H1 (cell line): Measurements from ENCODE around the gene EXOC2. TPM values are rescaled to one million over a fixed set of nuclear protein-coding genes. Genes with fewer than 3 reads are reported as not detected.

Source experiments
- CTCF ChIA-PET: fragments of 300-600 bp; sonication (Branson Sonifier 250); formaldehyde crosslinking; loops from one replicate; lab custom pipeline; 2021; ENCODE audit not compliant: partially characterized antibody; lab: Charles Lee
- POLR2A ChIA-PET: fragments of 300-600 bp; sonication (Branson Sonifier 250); formaldehyde crosslinking; loops from one replicate; lab custom pipeline; 2021; ENCODE audit warnings: inconsistent platforms; ENCODE audit not compliant: partially characterized antibody; lab: Charles Lee
- DNase-seq, 2 experiments: peaks; one replicate each; pipeline versions ENCODE4 v3.0.0 to v3.0.0-alpha.2; 2010 to 2022; ENCODE audit warnings: low spot score in 2 of 2, low read depth in 1 of 2, mixed read lengths in 1 of 2
- FAIRE-seq: peaks from 2 replicates; lab custom pipeline; 2011; peaks lifted over from hg19 to GRCh38; lab: Jason Lieb, UNC
- H2AFZ ChIP-seq: 2 replicates; pipeline ENCODE4 v1.8.1; 2012; ENCODE audit warnings: low read length, inconsistent platforms
- H2AK5ac ChIP-seq: 2 replicates; pipeline ENCODE4 v1.6.1; 2013; ENCODE audit warnings: low read depth, low read length
- H2BK120ac ChIP-seq: replicated peaks from 2 replicates; pipeline ENCODE3; 2013; ENCODE audit warnings: low read depth, low read length, inconsistent platforms
- H2BK12ac ChIP-seq: 2 replicates; pipeline ENCODE4 v1.6.1; 2013; ENCODE audit warnings: low read depth, low read length
- H2BK15ac ChIP-seq: 2 replicates; pipeline ENCODE4 v1.6.1; 2013; ENCODE audit warnings: low read length
- H2BK20ac ChIP-seq: 2 replicates; pipeline ENCODE4 v1.6.1; 2013; ENCODE audit warnings: low read length
- H2BK5ac ChIP-seq: 2 replicates; pipeline ENCODE4 v1.6.1; 2013; ENCODE audit warnings: low read depth, low read length
- H3K14ac ChIP-seq: 2 replicates; pipeline ENCODE4 v1.6.1; 2013; ENCODE audit warnings: inconsistent platforms; ENCODE audit not compliant: insufficient read length
- H3K18ac ChIP-seq: 2 replicates; pipeline ENCODE4 v1.6.1; 2013; ENCODE audit warnings: low read length; ENCODE audit errors: extremely low read depth
- H3K23ac ChIP-seq: 2 replicates; pipeline ENCODE4 v1.6.1; 2013; ENCODE audit warnings: inconsistent platforms; ENCODE audit not compliant: insufficient read length
- H3K23me2 ChIP-seq: 2 replicates; pipeline ENCODE4 v1.6.1; 2013; ENCODE audit warnings: low read depth, low read length
- H3K27ac ChIP-seq: 2 replicates; pipeline ENCODE4 v1.6.1; 2011; ENCODE audit warnings: low read depth, low read length, inconsistent platforms
- H3K27me3 ChIP-seq, 4 experiments: replicated peaks in 1 of 4; 1 replicate in 1 of 4; 2 replicates in 3 of 4; pipeline versions ENCODE4 v1.6.1 to v1.8.1; 2011 to 2013; ENCODE audit warnings: low read length in 3 of 4, mild to moderate bottlenecking in 3 of 4, inconsistent platforms in 2 of 4, mixed read lengths in 2 of 4, moderate library complexity in 1 of 4; ENCODE audit not compliant: control insufficient read depth in 3 of 4, insufficient read depth in 3 of 4; ENCODE audit errors: extremely low read depth in 1 of 4
- H3K36me3 ChIP-seq, 4 experiments: 2 replicates each; pipeline versions ENCODE4 v1.6.1 to v1.8.1; 2011 to 2013; ENCODE audit warnings: mild to moderate bottlenecking in 4 of 4, low read length in 3 of 4, moderate library complexity in 2 of 4, control low read depth in 1 of 4, inconsistent platforms in 1 of 4; ENCODE audit not compliant: insufficient read depth in 4 of 4, control insufficient read depth in 2 of 4
- H3K4ac ChIP-seq: replicated peaks from 2 replicates; pipeline ENCODE3; 2013; ENCODE audit warnings: low read length, low read depth, mixed read lengths, inconsistent platforms; ENCODE audit not compliant: insufficient read length
- H3K4me1 ChIP-seq, 4 experiments: replicated peaks in 1 of 4; 1 replicate in 1 of 4; 2 replicates in 3 of 4; pipeline versions ENCODE4 v1.6.1 to v1.8.1; 2011 to 2013; ENCODE audit warnings: low read length in 3 of 4, inconsistent platforms in 2 of 4, mixed read lengths in 1 of 4; ENCODE audit not compliant: insufficient read depth in 4 of 4, control insufficient read depth in 3 of 4
- H3K4me2 ChIP-seq, 2 experiments: 2 replicates each; pipeline versions ENCODE4 v1.6.1 to v1.8.1; 2011 to 2013; ENCODE audit warnings: low read depth in 2 of 2, low read length in 2 of 2, control low read depth in 1 of 2, inconsistent platforms in 1 of 2, mild to moderate bottlenecking in 1 of 2; ENCODE audit not compliant: insufficient read depth in 1 of 2
- H3K4me3 ChIP-seq, 4 experiments: fragments of 200-600, 300-600 bp in 1 of 4; sonication (generic), shearing (Covaris generic), sonication (Bioruptor Twin) in 1 of 4; 2 replicates each; pipeline versions ENCODE4 v1.5.1 to v1.8.1; 2011 to 2016; ENCODE audit warnings: low read length in 4 of 4, low read depth in 3 of 4, control low read depth in 2 of 4, inconsistent platforms in 2 of 4, mild to moderate bottlenecking in 2 of 4, mixed read lengths in 1 of 4, moderate library complexity in 1 of 4; ENCODE audit not compliant: insufficient read depth in 2 of 4; ENCODE audit errors: extremely low read depth in 1 of 4
- H3K56ac ChIP-seq: replicated peaks from 2 replicates; pipeline ENCODE3; 2013; ENCODE audit warnings: low read depth, mild to moderate bottlenecking, mixed read lengths, low read length, inconsistent platforms; ENCODE audit not compliant: insufficient read length
- H3K79me1 ChIP-seq: 2 replicates; pipeline ENCODE4 v1.6.1; 2013; ENCODE audit warnings: low read depth, low read length, control low read depth
- H3K79me2 ChIP-seq, 2 experiments: 2 replicates each; pipeline versions ENCODE4 v1.6.1 to v1.8.1; 2012 to 2013; ENCODE audit warnings: low read length in 2 of 2, mild to moderate bottlenecking in 2 of 2, inconsistent platforms in 1 of 2; ENCODE audit not compliant: insufficient read depth in 2 of 2, control insufficient read depth in 1 of 2
- H3K9ac ChIP-seq, 4 experiments: replicated peaks in 1 of 4; 1 replicate in 1 of 4; 2 replicates in 3 of 4; pipeline versions ENCODE4 v1.6.1 to v1.8.1; 2011 to 2013; ENCODE audit warnings: low read depth in 3 of 4, low read length in 3 of 4, control low read depth in 2 of 4, mild to moderate bottlenecking in 2 of 4, moderate library complexity in 2 of 4, inconsistent platforms in 1 of 4; ENCODE audit errors: extremely low read depth in 1 of 4
- H3K9me3 ChIP-seq, 2 experiments: 2 replicates each; pipeline versions ENCODE4 v1.6.1 to v1.8.1; 2012 to 2013; ENCODE audit warnings: mild to moderate bottlenecking in 2 of 2, moderate library complexity in 2 of 2, control low read depth in 1 of 2, inconsistent platforms in 1 of 2, low read depth in 1 of 2, low read length in 1 of 2, mixed read lengths in 1 of 2; ENCODE audit not compliant: insufficient read depth in 2 of 2
- H4K20me1 ChIP-seq, 2 experiments: replicated peaks in 1 of 2; 2 replicates each; pipeline versions ENCODE3 to v1.8.1; 2011 to 2013; ENCODE audit warnings: inconsistent platforms in 2 of 2, low read length in 2 of 2, mild to moderate bottlenecking in 1 of 2; ENCODE audit not compliant: insufficient read depth in 2 of 2, control insufficient read depth in 1 of 2
- H4K5ac ChIP-seq: 2 replicates; pipeline ENCODE4 v1.6.1; 2013; ENCODE audit warnings: low read length, low read depth, mixed read lengths, inconsistent platforms; ENCODE audit not compliant: insufficient read length
- H4K8ac ChIP-seq: 2 replicates; pipeline ENCODE4 v1.8.0; 2013; ENCODE audit warnings: mild to moderate bottlenecking, moderate library complexity, low read length, inconsistent platforms; ENCODE audit not compliant: insufficient read depth; ENCODE audit errors: extremely low read depth
- H4K91ac ChIP-seq: replicated peaks from 2 replicates; pipeline ENCODE3; 2013; ENCODE audit warnings: low read length, mixed read lengths, inconsistent platforms; ENCODE audit not compliant: insufficient read length
- BACH1 ChIP-seq: IDR thresholded peaks from 2 replicates; pipeline ENCODE4 v1.6.1; 2012; ENCODE audit warnings: low read length, improper control_type of control experiment
- CBX5 ChIP-seq: fragments of 300-800, 300-1000 bp; sonication (generic); IDR thresholded peaks from 2 replicates; pipeline ENCODE4 v1.7.1; 2016; ENCODE audit warnings: antibody characterized with exemption, low read length, low read depth
- CTBP2 ChIP-seq: IDR thresholded peaks from 2 replicates; pipeline ENCODE4 v1.7.0; 2011; ENCODE audit warnings: borderline replicate concordance, mild to moderate bottlenecking, moderate library complexity, mixed read lengths, low read length; ENCODE audit not compliant: insufficient read depth, insufficient read length
- EP300 ChIP-seq, 2 experiments: IDR thresholded peaks; 1 replicate in 1 of 2; 2 replicates in 1 of 2; pipeline ENCODE4 v1.6.1; 2011 to 2012; ENCODE audit warnings: low read depth in 2 of 2, low read length in 2 of 2, mild to moderate bottlenecking in 2 of 2, borderline replicate concordance in 1 of 2, inconsistent platforms in 1 of 2, moderate library complexity in 1 of 2
- NANOG ChIP-seq: IDR thresholded peaks from 2 replicates; pipeline ENCODE4 v1.6.1; 2011; ENCODE audit warnings: low read length, low read depth, mild to moderate bottlenecking, inconsistent platforms; ENCODE audit not compliant: insufficient read depth, poor library complexity, severe bottlenecking
- RAD21 ChIP-seq, 2 experiments: IDR thresholded peaks in 1 of 2; conservative IDR thresholded peaks in 1 of 2; 2 replicates each; pipeline ENCODE4 v1.6.1; 2011; ENCODE audit warnings: low read depth in 2 of 2, low read length in 2 of 2, improper control_type of control experiment in 1 of 2, inconsistent platforms in 1 of 2, mild to moderate bottlenecking in 1 of 2, moderate library complexity in 1 of 2
- SAP30 ChIP-seq: fragments of 300-600 bp; sonication (generic); IDR thresholded peaks from 2 replicates; pipeline ENCODE4 v1.7.1; 2012; ENCODE audit warnings: low read length, moderate library complexity, mild to moderate bottlenecking, inconsistent platforms; ENCODE audit not compliant: insufficient read depth, insufficient replicate concordance
- SP2 ChIP-seq: IDR thresholded peaks from 2 replicates; pipeline ENCODE4 v1.6.1; 2012; ENCODE audit warnings: mild to moderate bottlenecking, low read length, inconsistent platforms
- TAF7 ChIP-seq: optimal IDR thresholded peaks from 2 replicates; pipeline ENCODE3; 2011; ENCODE audit warnings: low read depth, mild to moderate bottlenecking, inconsistent platforms, low read length, moderate library complexity, borderline replicate concordance
- YY1 ChIP-seq: IDR thresholded peaks from 2 replicates; pipeline ENCODE4 v1.6.1; 2011; ENCODE audit warnings: low read depth, mild to moderate bottlenecking, low read length
- WGBS, 2 experiments: shearing (Covaris generic) in 1 of 2; methylation state at CpG; one replicate each; pipeline versions ENCODE4 v1.1.6 to v1.1.7; 2013 to 2015; ENCODE audit warnings: low lambda C conversion rate in 2 of 2, mixed read lengths in 2 of 2, inconsistent platforms in 1 of 2, low coverage in 1 of 2, missing lambda C conversion rate in 1 of 2; ENCODE audit not compliant: insufficient replicate concordance in 2 of 2, insufficient coverage in 1 of 2, insufficient read length in 1 of 2; ENCODE audit errors: extremely low coverage in 1 of 2, missing lambda C conversion rate in 1 of 2; 5-methylcytosine and 5-hydroxymethylcytosine counted together
- polyA plus RNA-seq, 7 experiments: library from polyadenylated mRNA; depleted of rRNA in 3 of 7; stranded (reverse) in 5 of 7; unstranded in 2 of 7; fragments of >200 nt in 5 of 7; fragments of 200-250 nt in 2 of 7; gene quantifications; 1 replicate in 5 of 7; 2 replicates in 1 of 7; 4 replicates in 1 of 7; pipeline versions ENCODE4 v1.2.1 to v1.2.3, GENCODE V29; 2011 to 2013; ENCODE audit warnings: missing spikeins in 2 of 7, mixed read lengths in 2 of 7
- total RNA-seq: library from RNA; stranded (reverse); fragmentation: NEBNext Ultra II Directional; extraction: Animal tissue kit (Norgen Biotek cat#: 25700); gene quantifications from 2 replicates; pipeline ENCODE4 v1.2.1, GENCODE V29; 2021
- TF ChIP-seq, protein P1 (sequence below): IDR thresholded peaks from 2 replicates; pipeline ENCODE4 v1.6.1; 2011; ENCODE audit warnings: low read length, improper control_type of control experiment

Gene EXOC2
- total and polyA plus RNA-seq, 2 of the 8 experiments (the other 6 are each of a cell fraction or from before 2014, with no cell fraction given) = 25.5 to 44.4 TPM

GRCh38 chr6:624979-625378 is 68.0 kb downstream of the EXOC2 start:
- H4K91ac ChIP-seq = no peak overlapping the region
- H2BK20ac ChIP-seq = peak overlapping the region; percentile 64; the same call in 1 of the 2 replicates
- H3K27me3 ChIP-seq = no peaks in the 10 kb centered on the region
- no peak overlapping the region for H2AK5ac ChIP-seq
- no peak overlapping the region for H3K23ac ChIP-seq
- no peak overlapping the region for H4K8ac ChIP-seq
- H2BK120ac ChIP-seq = no peak overlapping the region
- H3K36me3 ChIP-seq = 0 out of 8 replicates have a peak, but pooled peaks cover 0 to 3% (median 0%) of the 10 kb centered on the region in 4 experiments
- no peak overlapping the region for H3K4me2 ChIP-seq
- H2AFZ ChIP-seq = no peak overlapping the region
- no peaks in the 10 kb centered on the region for H3K9me3 ChIP-seq
- ChIA-PET POLR2A (interaction anchor here (0.6 kb wide), 1 partner anchor 9 kb away, joined by 5 read pairs; no protein-coding TSS in a partner anchor), CTCF (interaction anchor here (0.5 to 1.7 kb wide), 11 partner anchors 9 to 163 kb away, joined by 3 to 4 read pairs (median 3); no protein-coding TSS in a partner anchor)
- WGBS, 2 experiments = 87% methylated on average over 11 of the region's 11 CpGs; no CpG with 5 or more reads in 1 of the 2 experiments
- H3K14ac ChIP-seq = no peak overlapping the region
- no peak overlapping the region for H3K4me3 ChIP-seq
- FAIRE-seq (peak; percentile 36), DNase-seq (no peak)
- H2BK5ac ChIP-seq = no peak overlapping the region
- H3K27ac ChIP-seq = no peak overlapping the region
- 0 out of 7 replicates have a peak overlapping the region, but pooled peaks of 1 of the 4 experiments have one; percentile 25 for H3K9ac ChIP-seq
- no peak overlapping the region for H4K5ac ChIP-seq
- peaks cover 3 to 6% (median 4%) of the 10 kb centered on the region in 4 experiments; a peak in 6 of 7 replicates for H3K4me1 ChIP-seq
- peaks cover 12% of the 10 kb centered on the region for H3K79me1 ChIP-seq
- no peaks in the 10 kb centered on the region for H3K23me2 ChIP-seq
- H2BK12ac ChIP-seq = 0 out of 2 replicates have a peak overlapping the region, but pooled peaks have one; percentile 7
- no peak overlapping the region for H3K18ac ChIP-seq
- H4K20me1 ChIP-seq = peaks cover 0 to 3% of the 10 kb centered on the region in 2 experiments
- no peak overlapping the region for H3K4ac ChIP-seq
- H2BK15ac ChIP-seq = no peak overlapping the region
- no peak overlapping the region for H3K56ac ChIP-seq
- 0 out of 4 replicates have a peak, but pooled peaks cover 0 to 5% of the 10 kb centered on the region in 2 experiments for H3K79me2 ChIP-seq
- TF ChIP-seq NANOG = no peak
- no peak for TF ChIP-seq EP300 (IDR thresholded peaks at IDR 0.05; ENCODE audit: borderline replicate concordance in 1 of 2, low read depth in 2 of 2, low read length in 2 of 2)
- TF ChIP-seq BACH1 = no peak
- no peak for TF ChIP-seq CTBP2
- TF ChIP-seq, protein P1, sequence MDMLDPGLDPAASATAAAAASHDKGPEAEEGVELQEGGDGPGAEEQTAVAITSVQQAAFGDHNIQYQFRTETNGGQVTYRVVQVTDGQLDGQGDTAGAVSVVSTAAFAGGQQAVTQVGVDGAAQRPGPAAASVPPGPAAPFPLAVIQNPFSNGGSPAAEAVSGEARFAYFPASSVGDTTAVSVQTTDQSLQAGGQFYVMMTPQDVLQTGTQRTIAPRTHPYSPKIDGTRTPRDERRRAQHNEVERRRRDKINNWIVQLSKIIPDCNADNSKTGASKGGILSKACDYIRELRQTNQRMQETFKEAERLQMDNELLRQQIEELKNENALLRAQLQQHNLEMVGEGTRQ = no peak
- no peak for TF ChIP-seq CBX5
- no peak for TF ChIP-seq SP2
- TF ChIP-seq YY1 = no peak
- no peak for TF ChIP-seq SAP30
- TF ChIP-seq RAD21 (IDR thresholded peaks at IDR 0.05 in 1 of 2, conservative IDR thresholded peaks at IDR 0.05 in 1 of 2; ENCODE audit: low read depth in 2 of 2, low read length in 2 of 2) = peak; percentile 48 to 72; a peak in 3 of 4 replicates
- no peak for TF ChIP-seq TAF7
